MM.1S (cell line): ENCODE results near the gene CTNNA2.

ENCODE experiments used
- CTCF ChIP-seq: fragments of 300-600 bp; sonication (generic); IDR thresholded peaks from 2 replicates; pipeline ENCODE4 v1.5.1; 2016; ENCODE audit warnings: antibody characterized with exemption, low read length, mixed read lengths
- EZH2phosphoT487 ChIP-seq: fragments of 300-600 bp; sonication (generic); IDR thresholded peaks from 2 replicates; pipeline ENCODE4 v1.6.1; 2018; ENCODE audit warnings: antibody characterized with exemption, low read length

GRCh38 chr2:79817288-79817687 is 304.4 kb downstream of the CTNNA2 start:
- no peak for TF ChIP-seq CTCF
- no peak for TF ChIP-seq EZH2phosphoT487
